Esophagus muscularis mucosa (tissue), 4 donors: ENCODE measurements around the gene DCP1A. TPM values are rescaled to one million over a fixed set of nuclear protein-coding genes. Genes with fewer than 3 reads are reported as not detected.

ENCODE experiments used
- DNase-seq: peaks from one replicate; pipeline ENCODE4 v3.0.0-alpha.2; 2017; ENCODE audit errors: extremely low spot score
- H3K27ac ChIP-seq, 4 donors: fragments of 200-600 bp; sonication (generic); replicated peaks in 1 of 4; 1 replicate in 3 of 4; 2 replicates in 1 of 4; pipeline ENCODE4 v1.5.1; 2016 to 2019; ENCODE audit warnings: mild to moderate bottlenecking in 1 of 4
- H3K27me3 ChIP-seq, 4 donors: fragments of 200-600 bp; sonication (generic); one replicate each; pipeline versions ENCODE4 v1.5.1 to v1.6.0; 2016 to 2019
- H3K36me3 ChIP-seq, 4 donors: fragments of 200-600 bp; sonication (generic); one replicate each; pipeline ENCODE4 v1.5.1; 2016 to 2019
- H3K4me1 ChIP-seq, 4 donors: fragments of 200-600 bp; sonication (generic); one replicate each; pipeline ENCODE4 v1.5.1; 2016 to 2019
- H3K4me3 ChIP-seq, 4 donors: fragments of 200-600 bp; sonication (generic); 1 replicate in 2 of 4; 2 replicates in 2 of 4; pipeline ENCODE4 v1.5.1; 2016 to 2019; ENCODE audit warnings: mild to moderate bottlenecking in 4 of 4, moderate library complexity in 1 of 4
- H3K9me3 ChIP-seq, 4 donors: fragments of 200-600 bp; sonication (generic); 1 replicate in 3 of 4; 2 replicates in 1 of 4; pipeline ENCODE4 v1.5.1; 2016 to 2019
- EP300 ChIP-seq: sonication (generic); formaldehyde crosslinking; IDR thresholded peaks from one replicate; pipeline ENCODE4 v1.6.1; 2017; ENCODE audit warnings: antibody characterized with exemption
- POLR2A ChIP-seq: fragments of 450-650 bp; IDR thresholded peaks from one replicate; pipeline ENCODE4 v1.6.1; 2017; ENCODE audit warnings: antibody characterized with exemption, moderate library complexity, mild to moderate bottlenecking, low read depth
- POLR2AphosphoS5 ChIP-seq, 2 donors: sonication (generic); formaldehyde crosslinking; IDR thresholded peaks; one replicate each; pipeline ENCODE4 v1.6.1; 2017; ENCODE audit warnings: antibody characterized with exemption in 2 of 2
- WGBS: methylation state at CpG from one replicate; pipeline ENCODE4 v1.1.5; 2018; 5-methylcytosine and 5-hydroxymethylcytosine counted together
- intact Hi-C: fragments of 100-400 bp; cut with DNase I; formaldehyde crosslinking; loops from one replicate; pipeline ENCODE4 v1.15.1; 2023
- total RNA-seq, 4 donors: library from RNA; depleted of rRNA; stranded (reverse); fragments of >200 nt; gene quantifications; one replicate each; pipeline versions ENCODE4 v1.1.0 to v1.2.1, GENCODE V29; 2016
- TF ChIP-seq, protein P1 (sequence below), 3 experiments: fragments of 200-600 bp in 2 of 3; fragments of 450-650 bp in 1 of 3; sonication (generic) in 2 of 3; IDR thresholded peaks; one replicate each; pipeline ENCODE4 v1.5.1; 2017 to 2019; ENCODE audit warnings: antibody characterized with exemption in 3 of 3, mild to moderate bottlenecking in 2 of 3, moderate library complexity in 1 of 3

The DCP1A gene
- total RNA-seq, 4 donors from 2014 or later = 17.0 to 26.4 (median 20.5) TPM

DNA sequence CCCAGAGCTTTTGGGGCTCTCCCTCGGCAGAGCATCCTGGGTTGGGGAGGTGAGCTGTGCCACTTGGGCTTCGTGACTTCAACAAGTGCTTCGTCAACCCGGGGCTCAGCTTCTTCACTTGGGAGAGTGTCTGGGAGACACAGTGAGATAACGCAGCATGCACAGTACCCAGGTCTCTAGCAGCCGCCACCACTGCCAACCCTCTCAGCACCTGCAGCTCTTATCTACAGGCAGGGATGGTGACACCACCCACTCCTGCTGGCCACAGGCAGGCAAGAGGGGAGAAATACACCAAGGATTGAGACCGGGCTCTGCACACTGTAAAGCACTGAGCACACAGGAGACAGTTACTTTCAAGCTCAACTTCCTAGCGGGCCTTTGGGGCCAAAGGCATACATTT, 103.1 kb downstream of the DCP1A start:
- peaks cover 54 to 82% (median 73%) of the 10 kb centered on the region in 4 donors for H3K4me1 ChIP-seq
- peaks cover 29 to 36% (median 31%) of the 10 kb centered on the region in 4 donors for H3K36me3 ChIP-seq
- no peak overlapping the region for H3K4me3 ChIP-seq
- no peaks in the 10 kb centered on the region for H3K9me3 ChIP-seq
- H3K27me3 ChIP-seq = no peaks in the 10 kb centered on the region
- 83% methylated on average over 7 of the region's 8 CpGs for WGBS
- H3K27ac ChIP-seq = peak overlapping the region in 1 of 4 donors; percentile 35
- intact Hi-C loops = no loop called here
- no peak for DNase-seq
- TF ChIP-seq, protein P1, sequence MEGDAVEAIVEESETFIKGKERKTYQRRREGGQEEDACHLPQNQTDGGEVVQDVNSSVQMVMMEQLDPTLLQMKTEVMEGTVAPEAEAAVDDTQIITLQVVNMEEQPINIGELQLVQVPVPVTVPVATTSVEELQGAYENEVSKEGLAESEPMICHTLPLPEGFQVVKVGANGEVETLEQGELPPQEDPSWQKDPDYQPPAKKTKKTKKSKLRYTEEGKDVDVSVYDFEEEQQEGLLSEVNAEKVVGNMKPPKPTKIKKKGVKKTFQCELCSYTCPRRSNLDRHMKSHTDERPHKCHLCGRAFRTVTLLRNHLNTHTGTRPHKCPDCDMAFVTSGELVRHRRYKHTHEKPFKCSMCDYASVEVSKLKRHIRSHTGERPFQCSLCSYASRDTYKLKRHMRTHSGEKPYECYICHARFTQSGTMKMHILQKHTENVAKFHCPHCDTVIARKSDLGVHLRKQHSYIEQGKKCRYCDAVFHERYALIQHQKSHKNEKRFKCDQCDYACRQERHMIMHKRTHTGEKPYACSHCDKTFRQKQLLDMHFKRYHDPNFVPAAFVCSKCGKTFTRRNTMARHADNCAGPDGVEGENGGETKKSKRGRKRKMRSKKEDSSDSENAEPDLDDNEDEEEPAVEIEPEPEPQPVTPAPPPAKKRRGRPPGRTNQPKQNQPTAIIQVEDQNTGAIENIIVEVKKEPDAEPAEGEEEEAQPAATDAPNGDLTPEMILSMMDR (IDR thresholded peaks at IDR 0.05) = no peak

DNA sequence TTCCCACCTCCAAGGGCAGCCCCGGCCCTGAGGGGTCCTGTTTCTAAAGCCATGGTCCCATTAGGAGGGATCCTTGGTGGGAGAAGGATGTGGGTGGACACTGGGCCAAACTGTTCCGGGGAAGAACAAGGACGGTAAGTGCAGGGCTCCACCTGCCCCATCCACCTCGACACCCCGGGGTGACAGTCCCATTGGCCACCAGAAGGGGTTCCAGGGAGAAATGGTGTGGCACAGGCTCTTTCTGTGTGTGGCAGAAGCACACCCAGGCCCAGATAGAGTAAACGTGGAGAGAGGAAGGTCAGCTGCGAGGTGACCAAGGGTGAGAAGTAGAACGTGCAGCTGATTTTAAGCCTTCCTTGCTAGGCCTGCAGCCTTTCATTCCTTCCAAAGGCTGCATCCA, 103.6 kb downstream of the DCP1A start:
- peaks cover 58 to 82% (median 73%) of the 10 kb centered on the region in 4 donors for H3K4me1 ChIP-seq
- DNase-seq = no peak
- H3K27ac ChIP-seq = peak overlapping the region in 2 of 4 donors; percentile 30 to 35
- peaks cover 31 to 41% (median 36%) of the 10 kb centered on the region in 4 donors for H3K36me3 ChIP-seq
- H3K4me3 ChIP-seq = no peak overlapping the region
- no peaks in the 10 kb centered on the region for H3K27me3 ChIP-seq
- 84% methylated on average over 8 of the region's 8 CpGs for WGBS
- intact Hi-C loops = no loop called here
- TF ChIP-seq POLR2A (no peak), EP300 (no peak), POLR2AphosphoS5 (IDR thresholded peaks at IDR 0.05) (no peak)
- TF ChIP-seq, protein P1 (IDR thresholded peaks at IDR 0.05) = no peak
- no peaks in the 10 kb centered on the region for H3K9me3 ChIP-seq

DNA sequence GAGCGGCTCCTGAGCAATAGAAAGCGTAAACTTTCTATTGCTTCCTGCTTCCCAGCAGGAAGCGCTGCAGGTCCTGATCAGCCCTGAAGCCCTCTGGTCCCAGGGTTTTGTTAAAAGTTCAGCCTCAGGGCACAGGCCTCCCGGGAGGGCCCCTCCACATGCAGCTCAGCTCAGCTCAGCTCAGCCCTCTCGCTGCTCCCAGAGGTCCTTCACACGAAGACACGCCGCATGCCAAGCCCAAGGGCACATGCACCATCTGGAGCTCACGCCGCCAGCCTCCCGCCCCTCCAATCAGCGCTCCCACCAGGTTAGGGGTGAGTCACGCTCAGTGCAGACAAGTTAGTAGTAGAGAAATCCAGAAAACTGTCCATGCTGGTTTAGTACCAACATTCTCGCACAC, 104.2 kb downstream of the DCP1A start:
- peaks cover 38 to 47% (median 42%) of the 10 kb centered on the region in 4 donors for H3K36me3 ChIP-seq
- H3K4me1 ChIP-seq = peaks cover 58 to 82% (median 73%) of the 10 kb centered on the region in 4 donors
- peak overlapping the region in 2 of 4 donors; percentile 35 to 57 for H3K27ac ChIP-seq
- intact Hi-C loops = no loop called here
- TF ChIP-seq POLR2AphosphoS5 (IDR thresholded peaks at IDR 0.05) = no peak
- TF ChIP-seq, protein P1 (IDR thresholded peaks at IDR 0.05) = no peak
- no peak for TF ChIP-seq EP300
- no peak for TF ChIP-seq POLR2A
- H3K9me3 ChIP-seq = no peaks in the 10 kb centered on the region
- 77% methylated on average over 13 of the region's 14 CpGs for WGBS
- no peak overlapping the region for H3K4me3 ChIP-seq
- no peak for DNase-seq
- H3K27me3 ChIP-seq = no peaks in the 10 kb centered on the region

DNA sequence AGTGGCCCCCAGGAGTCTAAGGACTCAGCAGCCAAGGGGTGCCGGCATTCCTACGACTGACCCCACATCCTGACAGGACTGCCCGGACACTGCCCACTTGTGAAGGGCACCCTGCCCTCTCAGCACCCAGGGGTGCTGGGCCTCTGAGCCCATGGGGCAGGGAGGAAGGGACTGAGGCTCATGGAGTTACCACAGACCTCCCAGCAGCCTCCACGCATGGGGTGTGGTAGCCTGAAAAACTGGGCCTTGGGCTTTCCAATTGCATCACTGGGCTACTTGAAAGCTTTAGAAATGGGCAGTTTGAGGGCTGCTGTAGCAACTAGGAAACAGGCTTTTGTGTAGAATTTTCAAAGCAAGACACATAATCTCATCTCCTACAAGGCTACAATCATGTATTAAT, 104.7 kb downstream of the DCP1A start:
- peak overlapping the region in 3 of 4 donors; percentile 27 to 57 (median 35) for H3K27ac ChIP-seq
- H3K4me3 ChIP-seq = no peak overlapping the region
- no peaks in the 10 kb centered on the region for H3K9me3 ChIP-seq
- TF ChIP-seq POLR2A (no peak), EP300 (no peak), POLR2AphosphoS5 (IDR thresholded peaks at IDR 0.05) (no peak)
- TF ChIP-seq, protein P1 (IDR thresholded peaks at IDR 0.05) = no peak
- DNase-seq = no peak
- H3K36me3 ChIP-seq = peaks cover 43 to 53% (median 46%) of the 10 kb centered on the region in 4 donors
- H3K27me3 ChIP-seq = no peaks in the 10 kb centered on the region
- H3K4me1 ChIP-seq = peaks cover 62 to 82% (median 73%) of the 10 kb centered on the region in 4 donors
- WGBS = no CpG with 5 or more reads among the region's 4 CpGs
- intact Hi-C loops = no loop called here

DNA sequence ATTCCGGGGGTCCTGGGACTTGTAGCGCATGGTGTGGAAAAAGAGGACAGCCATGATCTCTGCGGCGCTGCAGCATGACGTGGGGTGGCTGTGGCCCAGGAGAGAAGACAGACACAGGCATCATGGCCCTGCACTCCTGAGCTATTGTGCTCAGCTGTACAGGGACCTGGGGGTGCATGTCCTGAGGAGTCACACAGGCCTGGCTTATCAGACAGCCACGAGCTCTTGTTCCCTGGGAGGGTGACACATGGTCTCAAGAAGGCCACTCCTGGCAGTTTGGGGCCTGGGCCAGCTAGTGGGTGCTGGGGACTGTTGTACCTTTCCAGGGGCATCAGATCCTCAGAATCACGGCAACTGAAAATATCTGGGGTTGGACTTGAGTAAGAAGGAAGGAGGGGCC, 105.2 kb downstream of the DCP1A start:
- Histone ChIP-seq H3K9me3 (no peaks in the 10 kb centered on the region), H3K4me1 (peaks cover 62 to 82% (median 75%) of the 10 kb centered on the region in 4 donors), H3K27me3 (no peaks in the 10 kb centered on the region), H3K4me3 (no peak overlapping the region), H3K27ac (peak overlapping the region in 3 of 4 donors; percentile 27 to 57 (median 35)), H3K36me3 (peaks cover 43 to 57% (median 51%) of the 10 kb centered on the region in 4 donors)
- intact Hi-C loops = no loop called here
- no peak for DNase-seq
- TF ChIP-seq, protein P1 (IDR thresholded peaks at IDR 0.05) = no peak
- no peak for TF ChIP-seq EP300
- TF ChIP-seq POLR2AphosphoS5 (IDR thresholded peaks at IDR 0.05) = no peak
- TF ChIP-seq POLR2A = no peak
- WGBS = 92% methylated on average over 7 of the region's 7 CpGs
